Nephron (organoid): ENCODE measurements around the gene MAP4K3.

ENCODE experiments used
- H3K27ac Mint-ChIP-seq, 3 experiments: 2 replicates each; pipeline ENCODE4 v1.8.0; 2020; ENCODE audit warnings: mixed read lengths in 3 of 3, mild to moderate bottlenecking in 2 of 3, moderate library complexity in 1 of 3
- H3K27me3 Mint-ChIP-seq: 2 replicates; pipeline ENCODE4 v1.8.0; 2021; ENCODE audit warnings: low read depth, mild to moderate bottlenecking, moderate library complexity, mixed read lengths
- H3K36me3 Mint-ChIP-seq: 2 replicates; pipeline ENCODE4 v1.8.0; 2020; ENCODE audit warnings: low read depth, mixed read lengths
- H3K4me1 Mint-ChIP-seq: 2 replicates; pipeline ENCODE4 v1.8.0; 2020; ENCODE audit warnings: mixed read lengths
- H3K4me3 Mint-ChIP-seq, 3 experiments: 2 replicates each; pipeline ENCODE4 v1.8.0; 2020; ENCODE audit warnings: mild to moderate bottlenecking in 3 of 3, mixed read lengths in 3 of 3, moderate library complexity in 2 of 3
- H3K9me3 Mint-ChIP-seq: 2 replicates; pipeline ENCODE4 v1.8.0; 2020; ENCODE audit warnings: mixed read lengths
- CTCF ChIP-seq, 3 experiments: fragments of 200-600 bp; sonication (generic); IDR thresholded peaks; one replicate each; pipeline ENCODE4 v1.5.0; 2021; ENCODE audit warnings: antibody characterized with exemption in 3 of 3; ENCODE audit not compliant: unreplicated experiment in 3 of 3

Gene MAP4K3

DNA sequence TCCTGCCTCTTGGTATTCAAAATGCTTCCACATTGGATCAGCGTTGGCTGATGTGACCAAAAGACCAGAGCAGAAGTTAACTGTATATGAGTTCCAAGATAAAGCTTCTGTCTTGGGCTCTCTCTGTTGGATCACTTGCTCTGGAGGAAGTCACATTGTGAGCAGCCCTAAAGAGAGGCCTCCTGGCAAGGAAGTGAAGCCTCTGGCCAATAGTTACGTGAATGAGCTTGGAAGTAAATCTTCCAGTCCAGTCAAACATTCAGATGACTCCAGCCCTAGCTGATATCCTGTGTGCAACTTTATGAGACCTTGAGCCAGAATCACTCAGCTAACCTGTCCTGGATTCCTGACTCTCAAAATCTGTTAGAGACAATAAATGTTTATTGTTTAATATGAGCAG, 125.6 kb downstream of the MAP4K3 start:
- H3K27ac Mint-ChIP-seq, result no peak overlapping the region
- H3K4me3 Mint-ChIP-seq, result no peak overlapping the region
- H3K9me3 Mint-ChIP-seq, result no peaks in the 10 kb centered on the region

GRCh38 chr2:39308778-39309177, 128.3 kb downstream of the MAP4K3 start:
- no peaks in the 10 kb centered on the region for H3K27me3 Mint-ChIP-seq
- H3K4me3 Mint-ChIP-seq, result no peak overlapping the region
- H3K36me3 Mint-ChIP-seq, result peaks cover 51% of the 10 kb centered on the region
- H3K4me1 Mint-ChIP-seq, result no peaks in the 10 kb centered on the region
- no peaks in the 10 kb centered on the region for H3K9me3 Mint-ChIP-seq
- no peak for TF ChIP-seq CTCF (IDR thresholded peaks at IDR 0.05; ENCODE audit: unreplicated experiment in 3 of 3)
- no peak overlapping the region for H3K27ac Mint-ChIP-seq

More for the DNA sequence above, 125.6 kb downstream of the MAP4K3 start:
- no peak for TF ChIP-seq CTCF (IDR thresholded peaks at IDR 0.05; ENCODE audit: unreplicated experiment in 3 of 3)
- Mint-ChIP-seq H3K4me1 (no peaks in the 10 kb centered on the region), H3K27me3 (no peaks in the 10 kb centered on the region), H3K36me3 (peaks cover 43% of the 10 kb centered on the region)

GRCh38 chr2:39306626-39307025, 130.5 kb downstream of the MAP4K3 start:
- Mint-ChIP-seq H3K36me3 (peaks cover 44% of the 10 kb centered on the region), H3K4me1 (no peaks in the 10 kb centered on the region), H3K9me3 (no peaks in the 10 kb centered on the region), H3K27ac (no peak overlapping the region), H3K27me3 (no peaks in the 10 kb centered on the region), H3K4me3 (no peak overlapping the region)
- no peak for TF ChIP-seq CTCF (IDR thresholded peaks at IDR 0.05; ENCODE audit: unreplicated experiment in 3 of 3)

DNA sequence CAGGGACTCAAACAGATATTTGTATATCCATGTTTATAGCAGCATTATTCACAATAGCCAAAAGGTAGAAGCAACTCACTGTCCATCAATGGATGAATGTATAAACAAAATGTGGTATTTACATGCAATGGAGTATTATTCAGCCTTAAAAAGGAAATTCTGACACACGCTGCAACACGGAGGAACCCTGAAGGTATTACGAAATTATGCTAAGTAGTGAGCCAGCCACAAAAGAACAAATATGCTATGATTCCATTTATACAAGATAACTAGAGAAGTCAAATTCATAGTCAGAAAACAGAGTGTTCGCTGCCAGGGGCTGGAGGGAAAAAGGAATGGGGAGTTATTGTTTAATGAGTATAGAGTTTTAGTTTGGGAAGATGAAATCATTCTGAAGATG, 132.4 kb downstream of the MAP4K3 start:
- Mint-ChIP-seq H3K27me3 (no peaks in the 10 kb centered on the region), H3K36me3 (peaks cover 34% of the 10 kb centered on the region)
- no peak for TF ChIP-seq CTCF (IDR thresholded peaks at IDR 0.05; ENCODE audit: unreplicated experiment in 3 of 3)

DNA sequence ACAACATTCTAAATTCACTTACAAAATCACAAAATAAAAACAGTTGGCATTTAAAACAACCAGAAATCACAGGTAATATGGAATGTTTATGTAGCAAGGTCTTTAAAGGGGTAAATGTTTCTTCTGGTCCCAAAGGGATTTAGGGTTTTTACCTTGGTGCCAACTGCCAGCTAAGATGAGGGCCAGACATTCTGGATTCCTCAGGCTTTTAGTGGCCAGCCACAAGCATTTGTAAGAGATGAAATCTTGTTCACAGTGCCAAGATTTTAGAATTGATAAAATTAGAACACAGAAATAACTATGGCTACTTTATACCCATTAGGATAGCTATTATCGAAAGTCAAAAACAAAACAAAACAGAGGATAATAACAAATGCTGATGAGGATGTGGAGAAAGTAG, 132.9 kb downstream of the MAP4K3 start:
- Mint-ChIP-seq H3K4me3 (no peak overlapping the region), H3K27ac (no peak overlapping the region), H3K4me1 (no peaks in the 10 kb centered on the region), H3K9me3 (no peaks in the 10 kb centered on the region), H3K27me3 (no peaks in the 10 kb centered on the region), H3K36me3 (peaks cover 33% of the 10 kb centered on the region)
- TF ChIP-seq CTCF (IDR thresholded peaks at IDR 0.05; ENCODE audit: unreplicated experiment in 3 of 3), result no peak

More for the DNA sequence above, 132.4 kb downstream of the MAP4K3 start:
- H3K4me3 Mint-ChIP-seq, result no peak overlapping the region
- no peaks in the 10 kb centered on the region for H3K9me3 Mint-ChIP-seq
- no peak overlapping the region for H3K27ac Mint-ChIP-seq
- H3K4me1 Mint-ChIP-seq, result no peaks in the 10 kb centered on the region

DNA sequence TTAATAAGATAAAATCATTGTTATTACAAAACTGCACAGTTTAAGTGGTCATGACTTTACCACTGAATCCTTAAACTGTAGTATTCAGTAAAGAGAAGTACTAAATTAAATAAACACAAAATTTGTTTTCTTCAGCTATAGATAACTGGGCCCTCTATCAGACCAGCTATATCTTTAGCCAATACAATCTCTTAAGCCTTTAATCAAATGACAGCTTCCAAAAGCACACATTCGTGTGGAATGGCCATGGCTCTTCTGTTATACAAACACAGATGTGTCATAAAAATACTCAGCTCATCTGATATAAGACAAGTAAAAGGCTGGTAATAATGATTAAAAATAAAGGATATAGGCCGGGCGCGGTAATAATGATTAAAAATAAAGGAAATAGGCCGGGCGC, 135.7 kb downstream of the MAP4K3 start:
- Mint-ChIP-seq H3K9me3 (no peaks in the 10 kb centered on the region), H3K4me1 (no peaks in the 10 kb centered on the region), H3K27me3 (no peaks in the 10 kb centered on the region), H3K4me3 (no peak overlapping the region), H3K36me3 (peaks cover 32% of the 10 kb centered on the region), H3K27ac (no peak overlapping the region)
- TF ChIP-seq CTCF (IDR thresholded peaks at IDR 0.05; ENCODE audit: unreplicated experiment in 3 of 3), result no peak
